Activated T-helper 1 cell treated with Interleukin-2 at 50 U/mL for 16 hours (primary cell): ENCODE results near the gene TRIM44.
"Not testable (repeated sequence)": the region's sequence is repeated elsewhere in the genome, so short reads cannot be mapped to it uniquely, and the experiment has no call there.

ENCODE experiments used
- DNase-seq: peaks from one replicate; pipeline ENCODE4 v3.0.0-alpha.2; 2020; ENCODE audit warnings: low read depth

The TRIM44 gene

DNA sequence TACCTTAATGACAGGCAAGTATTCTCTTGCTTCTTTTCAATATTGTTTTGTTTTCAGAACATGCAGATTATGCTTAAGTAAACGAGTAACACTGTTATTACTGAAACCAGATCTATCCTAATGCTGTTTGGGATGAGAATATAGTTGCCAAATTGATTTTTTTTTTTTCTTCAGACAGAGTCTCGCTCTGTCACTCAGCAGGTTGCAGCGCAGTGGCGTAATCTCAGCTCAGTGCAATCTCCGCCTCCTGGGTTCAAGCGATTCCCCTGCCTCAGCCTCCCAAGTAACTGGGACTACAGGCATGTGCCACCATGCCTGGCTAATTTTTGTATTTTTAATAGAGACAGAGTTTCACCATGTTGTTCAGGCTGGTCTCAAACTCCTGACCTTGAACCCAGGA, 91.0 kb downstream of the TRIM44 start:
- DNase-seq, result not testable (repeated sequence)

DNA sequence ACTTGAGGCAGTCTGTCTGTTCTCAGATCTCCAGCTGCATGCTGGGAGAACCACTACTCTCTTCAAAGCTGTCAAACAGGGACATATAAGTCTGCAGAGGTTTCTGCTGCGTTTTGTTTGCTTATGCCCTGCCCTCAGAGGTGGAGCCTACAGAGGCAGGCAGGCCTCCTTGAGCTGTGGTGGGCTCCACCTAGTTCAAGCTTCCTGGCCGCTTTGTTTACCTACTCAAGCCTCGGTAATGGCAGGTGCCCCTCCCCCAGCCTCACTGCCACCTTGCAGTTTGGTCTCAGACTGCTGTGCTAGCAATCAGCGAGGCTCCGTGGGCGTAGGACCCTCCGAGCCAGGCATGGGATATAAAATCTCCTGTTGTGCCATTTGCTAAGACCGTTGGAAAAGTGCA, 97.4 kb downstream of the TRIM44 start:
- DNase-seq, result not testable (repeated sequence)

DNA sequence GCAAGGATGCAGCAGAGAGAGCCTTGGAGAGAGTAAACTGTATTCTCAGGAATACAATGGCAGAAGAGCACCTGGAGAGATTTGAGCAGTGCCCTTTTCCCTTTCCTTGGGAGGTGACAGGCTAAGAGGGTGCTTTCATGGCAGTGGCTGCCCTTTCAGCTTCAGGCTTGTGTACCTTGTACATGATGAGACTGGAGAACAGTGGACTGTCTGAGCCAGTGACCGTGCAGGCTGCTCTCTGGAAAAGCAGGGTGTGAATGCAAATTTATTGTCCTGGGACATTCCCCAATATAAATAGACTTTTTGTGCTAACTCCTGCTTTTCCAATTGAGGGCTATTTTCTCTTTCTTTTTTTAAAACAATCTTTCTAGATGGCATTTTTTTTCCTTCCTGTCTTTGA, 99.3 kb downstream of the TRIM44 start:
- DNase-seq, result no peak

DNA sequence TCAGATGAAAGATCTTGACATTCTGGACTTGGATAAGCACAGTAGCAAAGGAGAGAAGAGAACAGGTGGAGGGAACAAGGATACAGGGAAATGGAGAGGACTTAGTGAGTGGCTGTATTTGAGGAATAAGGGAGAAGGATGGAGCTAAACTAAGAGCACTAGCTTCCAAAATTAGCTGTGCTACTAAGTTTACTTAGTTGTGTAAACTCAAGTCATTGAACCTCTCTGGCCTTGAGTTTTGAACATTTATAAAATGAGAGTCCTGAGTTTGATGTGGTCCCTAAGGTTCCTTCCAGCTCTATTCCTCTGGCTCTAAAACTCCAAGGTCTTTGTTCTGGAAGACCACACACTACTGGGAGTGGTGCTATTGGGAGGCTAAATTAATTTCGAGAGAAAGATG, 100.7 kb downstream of the TRIM44 start:
- no peak for DNase-seq

DNA sequence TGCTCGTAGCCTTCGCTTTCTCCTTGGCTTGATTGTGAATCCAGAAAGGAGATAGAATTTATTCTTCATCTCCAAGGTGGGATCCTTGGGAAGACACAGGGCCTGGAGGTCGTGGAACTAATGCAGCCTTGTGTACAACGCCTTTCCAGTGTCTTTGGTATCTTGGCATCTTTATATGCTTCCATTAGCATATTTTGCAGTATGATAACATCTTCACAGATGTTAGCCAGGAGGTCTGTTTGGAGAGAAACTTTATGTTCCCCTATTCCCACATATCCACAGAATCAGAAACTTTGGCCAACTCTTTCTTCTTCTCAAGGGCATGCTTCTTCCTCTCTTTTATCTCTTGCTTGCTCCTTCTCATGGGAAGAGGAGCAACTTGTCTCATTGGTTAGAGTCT, 101.2 kb downstream of the TRIM44 start:
- DNase-seq, result no peak

DNA sequence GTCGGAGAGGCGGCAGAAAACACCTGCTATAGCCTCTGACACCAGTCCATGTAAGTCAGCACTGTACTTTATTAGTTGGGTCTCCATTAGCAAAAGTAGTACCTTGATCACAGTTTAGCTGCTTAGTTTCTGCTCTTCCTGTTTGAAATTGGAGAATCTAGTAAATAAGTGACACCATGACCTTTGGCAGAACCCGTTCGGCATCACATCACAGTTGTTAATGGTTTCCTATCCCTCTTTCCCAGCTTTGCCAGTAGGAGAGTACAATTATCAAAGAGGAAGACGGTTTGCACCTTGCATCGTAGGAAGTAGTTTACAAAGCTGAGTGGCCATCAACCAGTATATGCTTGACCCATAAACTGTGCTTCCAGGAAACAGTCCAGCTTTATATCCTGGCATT, 101.8 kb downstream of the TRIM44 start:
- no peak for DNase-seq

DNA sequence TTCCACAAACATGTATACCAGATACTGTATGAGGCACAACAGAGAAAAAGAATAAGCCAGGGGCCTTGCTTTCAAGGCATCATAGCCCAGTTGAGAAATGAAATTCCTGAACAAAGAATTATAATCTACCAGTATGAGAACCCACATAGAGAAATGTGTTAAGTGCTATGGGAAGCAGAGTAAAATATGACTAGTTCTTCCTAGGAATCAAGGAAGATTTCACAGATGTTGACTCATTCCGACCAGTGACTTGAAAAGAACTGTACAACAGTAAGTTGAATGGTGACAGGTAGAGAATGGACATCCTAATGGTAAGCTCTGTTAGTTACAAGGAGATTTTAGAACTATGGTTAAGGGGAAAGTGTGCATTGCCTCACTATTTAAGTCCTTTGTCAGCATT, 102.6 kb downstream of the TRIM44 start:
- no peak for DNase-seq

DNA sequence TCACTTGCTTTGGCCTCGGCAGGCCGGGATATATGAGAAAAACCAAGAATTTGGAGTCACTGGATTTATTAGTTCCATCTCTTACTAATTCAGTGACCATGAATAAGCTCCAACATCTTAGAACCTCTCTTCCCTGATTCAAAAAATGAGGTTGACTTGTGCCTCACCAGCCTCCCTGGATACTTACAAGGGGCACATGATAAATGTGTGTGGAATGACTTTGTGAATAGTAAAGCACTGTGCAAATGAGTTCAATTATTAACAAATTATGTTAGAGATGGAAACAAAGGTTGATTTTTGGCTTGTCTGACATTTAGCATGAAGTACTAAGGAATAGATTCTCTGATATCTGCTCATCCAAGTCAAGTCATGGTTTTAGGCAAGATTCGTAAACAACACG, 104.1 kb downstream of the TRIM44 start:
- DNase-seq, result no peak

DNA sequence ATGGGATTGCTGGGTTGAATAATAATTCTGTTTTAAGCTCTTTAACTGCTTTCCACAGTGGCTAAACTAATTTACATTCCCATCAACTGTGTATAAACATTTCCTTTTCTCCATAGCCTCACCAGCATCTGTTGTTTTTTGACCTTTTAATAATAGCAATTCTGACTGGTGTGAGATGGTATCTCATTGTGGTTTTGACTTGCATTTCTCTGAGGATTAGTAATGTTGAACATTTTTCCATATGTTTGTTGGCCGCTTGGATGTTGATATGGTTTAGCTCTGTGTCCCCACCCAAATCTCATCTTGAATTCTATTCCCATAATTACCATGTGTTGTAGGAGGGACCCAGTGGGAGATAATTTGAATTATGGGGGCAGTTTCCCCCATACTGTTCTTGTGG, 107.8 kb downstream of the TRIM44 start:
- not testable (repeated sequence) for DNase-seq

DNA sequence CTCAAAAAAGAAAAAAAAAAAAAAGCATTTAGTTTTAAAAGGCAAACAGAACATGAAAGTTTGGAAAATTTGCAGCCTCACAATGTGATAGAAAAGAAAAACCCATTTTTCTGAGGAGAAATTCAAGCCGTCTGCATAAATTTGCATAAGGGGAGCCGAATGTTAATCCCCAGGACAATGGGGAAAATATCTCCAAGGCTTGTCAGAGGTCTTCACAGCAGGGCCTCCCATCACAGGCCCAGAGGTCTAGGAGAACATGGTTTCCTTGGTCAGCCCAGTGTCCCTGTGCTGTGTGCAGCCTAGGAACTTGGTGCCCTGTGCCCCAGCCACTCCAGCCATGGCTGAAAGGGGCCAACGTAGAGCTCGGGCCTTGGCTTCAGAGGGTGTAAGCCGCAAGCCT, 109.1 kb downstream of the TRIM44 start:
- no peak for DNase-seq

DNA sequence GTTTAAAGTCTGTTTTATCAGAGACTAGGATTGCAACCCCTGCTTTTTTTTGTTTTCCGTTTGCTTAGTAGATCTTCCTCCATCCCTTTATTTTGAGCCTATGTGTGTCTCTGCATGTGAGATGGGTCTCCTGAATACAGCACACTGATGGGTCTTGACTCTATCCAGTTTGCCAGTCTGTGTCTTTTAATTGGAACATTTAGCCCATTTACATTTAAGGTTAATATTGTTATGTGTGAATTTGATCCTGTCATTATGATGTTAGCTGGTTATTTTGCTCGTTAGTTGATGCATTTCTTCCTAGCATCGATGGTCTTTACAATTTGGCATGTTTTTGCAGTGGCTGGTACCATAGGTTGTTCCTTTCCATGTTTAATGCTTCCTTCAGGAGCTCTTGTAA, 114.7 kb downstream of the TRIM44 start:
- DNase-seq, result not testable (repeated sequence)

DNA sequence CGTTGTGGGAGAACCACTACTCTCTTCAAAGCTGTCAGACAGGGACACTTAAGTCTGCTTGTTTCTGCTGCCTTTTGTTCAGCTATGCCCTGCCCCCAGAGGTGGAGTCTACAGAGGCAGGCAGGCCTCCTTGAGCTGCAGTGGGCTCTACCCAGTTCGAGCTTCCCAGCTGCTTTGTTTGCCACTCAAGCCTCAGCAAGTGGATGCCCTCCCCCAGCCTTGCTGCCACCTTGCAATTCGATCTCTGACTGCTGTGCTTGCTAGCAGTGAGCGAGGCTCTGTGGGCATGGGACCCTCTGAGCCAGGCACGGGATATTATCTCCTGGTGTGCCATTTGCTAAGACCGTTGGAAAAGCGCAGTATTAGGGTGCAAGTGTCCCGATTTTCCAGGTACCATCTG, 116.4 kb downstream of the TRIM44 start:
- DNase-seq, result not testable (repeated sequence)

DNA sequence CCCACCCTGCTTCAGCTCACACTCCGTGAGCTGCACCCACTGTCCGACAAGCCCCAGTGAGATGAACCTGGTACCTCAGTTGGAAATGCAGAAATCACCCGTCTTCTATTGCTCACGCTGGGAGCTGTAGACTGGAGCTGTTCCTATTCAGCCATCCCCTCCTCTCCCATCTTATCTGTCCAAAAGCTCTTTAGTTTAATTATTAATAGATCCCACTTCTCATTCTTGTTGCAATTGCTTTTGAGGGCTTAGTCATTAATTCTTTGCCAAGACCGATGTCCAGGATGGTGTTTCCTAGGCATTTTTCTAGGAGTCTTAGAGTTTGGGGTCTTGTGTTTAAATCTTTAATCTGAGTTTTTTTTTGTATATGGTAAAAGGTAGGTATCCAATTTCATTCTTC, 116.8 kb downstream of the TRIM44 start:
- no peak for DNase-seq

DNA sequence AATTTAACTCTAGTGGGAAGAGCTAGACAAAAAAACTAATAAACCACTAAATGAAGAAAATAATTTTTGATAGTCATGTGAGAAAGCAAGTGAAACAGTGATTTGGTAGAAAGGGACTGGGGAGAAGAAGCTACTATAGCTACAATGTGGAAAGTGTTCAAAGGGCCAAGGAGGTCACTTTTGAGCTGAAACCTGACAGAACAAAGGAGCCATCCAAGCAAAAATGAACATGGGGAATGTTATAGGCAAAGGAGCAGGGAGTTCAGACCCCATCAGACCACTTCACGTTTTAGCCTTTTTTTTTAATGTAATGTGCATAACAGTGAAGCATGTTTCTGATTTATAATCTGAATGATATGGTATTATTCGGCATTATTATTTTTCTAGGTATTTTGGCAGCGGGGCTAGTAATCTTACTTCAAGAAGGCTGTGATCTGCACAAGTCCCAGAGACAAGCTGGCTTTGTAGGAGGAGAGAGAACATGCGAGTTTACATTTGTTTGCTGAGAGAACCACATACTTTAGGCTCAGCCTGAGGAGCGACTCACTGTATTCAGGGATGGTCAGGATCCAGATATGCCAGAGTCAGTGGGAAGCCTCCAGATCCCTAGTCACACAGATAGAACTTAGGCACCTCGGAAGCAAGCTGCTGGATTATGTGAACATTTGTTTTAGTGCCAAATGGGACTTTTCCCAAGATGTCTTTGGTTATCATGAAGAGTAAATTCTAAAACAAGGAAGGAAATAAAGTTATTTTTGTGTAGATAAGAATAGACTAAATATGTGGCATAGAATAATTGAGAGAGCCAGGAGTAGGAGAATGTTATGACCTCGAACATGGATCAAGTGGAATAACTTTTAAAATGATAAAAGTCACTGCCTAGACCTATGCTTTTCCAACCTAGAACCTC, 118.6 kb downstream of the TRIM44 start:
- DNase-seq, result no peak

DNA sequence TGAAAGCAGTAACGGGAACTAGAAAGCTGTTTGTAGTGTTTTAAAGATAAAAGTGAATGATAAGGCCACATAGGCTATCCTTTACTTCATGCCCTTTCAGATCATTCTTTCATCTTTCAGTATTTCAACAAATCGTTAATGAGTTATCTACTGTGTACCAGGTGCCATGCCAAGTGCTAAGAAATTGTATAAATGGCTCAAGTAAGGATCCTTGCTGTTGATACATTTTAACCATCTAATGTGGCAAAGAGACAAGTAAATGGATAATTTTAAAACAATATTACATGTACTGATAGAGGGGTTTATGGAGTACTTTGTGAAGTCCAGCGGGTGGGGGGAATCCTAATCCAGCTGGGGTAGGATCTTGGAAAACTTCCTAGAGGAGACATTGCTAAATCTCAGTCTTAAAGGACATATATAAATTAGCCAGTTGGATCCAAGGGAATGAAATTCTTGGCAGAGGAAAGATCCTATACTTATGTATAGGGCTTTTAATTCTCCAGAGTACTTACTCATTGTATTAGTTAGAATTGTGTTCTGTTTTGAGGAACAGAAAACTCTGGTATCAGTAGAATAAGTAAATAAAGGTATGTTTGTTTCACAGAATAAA, 119.4 kb downstream of the TRIM44 start:
- no peak for DNase-seq

DNA sequence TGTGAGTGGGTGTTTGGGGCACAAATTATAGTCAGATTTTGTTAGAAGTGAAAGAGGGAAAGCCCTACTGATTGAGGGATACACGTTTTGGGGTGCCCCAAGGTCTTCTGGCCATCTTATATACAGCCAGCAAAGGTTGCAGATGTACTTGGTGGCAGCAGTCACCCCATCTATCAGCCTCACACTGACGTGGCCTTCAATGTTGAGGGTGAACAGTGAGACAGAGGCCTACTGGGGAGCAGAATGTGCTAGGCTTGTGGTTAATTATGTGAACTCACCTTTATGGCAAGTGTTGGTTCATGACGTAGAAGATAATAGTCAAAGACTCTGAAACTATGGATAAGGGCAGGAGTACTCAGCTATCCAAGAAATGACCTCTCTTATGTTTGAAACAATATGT, 121.2 kb downstream of the TRIM44 start:
- DNase-seq, result no peak

DNA sequence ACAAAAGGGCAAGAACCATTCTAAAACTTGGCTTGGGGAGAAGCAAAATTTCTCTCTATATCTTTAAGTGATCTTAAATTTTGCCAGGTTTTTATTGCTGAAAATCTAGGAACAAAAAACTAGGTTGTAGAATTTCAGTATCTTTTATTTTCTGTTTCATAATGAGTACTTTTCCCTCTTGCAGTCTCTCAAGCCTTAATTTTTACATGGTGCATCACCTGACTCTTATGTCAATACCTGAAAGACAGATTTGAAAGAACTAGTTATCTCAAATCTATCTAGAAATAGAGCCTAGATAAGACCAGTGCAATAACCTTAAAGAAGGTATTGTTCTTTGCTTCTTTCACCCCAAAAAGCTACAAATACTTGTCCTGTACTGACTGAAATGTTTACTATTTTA, 122.1 kb downstream of the TRIM44 start:
- no peak for DNase-seq

DNA sequence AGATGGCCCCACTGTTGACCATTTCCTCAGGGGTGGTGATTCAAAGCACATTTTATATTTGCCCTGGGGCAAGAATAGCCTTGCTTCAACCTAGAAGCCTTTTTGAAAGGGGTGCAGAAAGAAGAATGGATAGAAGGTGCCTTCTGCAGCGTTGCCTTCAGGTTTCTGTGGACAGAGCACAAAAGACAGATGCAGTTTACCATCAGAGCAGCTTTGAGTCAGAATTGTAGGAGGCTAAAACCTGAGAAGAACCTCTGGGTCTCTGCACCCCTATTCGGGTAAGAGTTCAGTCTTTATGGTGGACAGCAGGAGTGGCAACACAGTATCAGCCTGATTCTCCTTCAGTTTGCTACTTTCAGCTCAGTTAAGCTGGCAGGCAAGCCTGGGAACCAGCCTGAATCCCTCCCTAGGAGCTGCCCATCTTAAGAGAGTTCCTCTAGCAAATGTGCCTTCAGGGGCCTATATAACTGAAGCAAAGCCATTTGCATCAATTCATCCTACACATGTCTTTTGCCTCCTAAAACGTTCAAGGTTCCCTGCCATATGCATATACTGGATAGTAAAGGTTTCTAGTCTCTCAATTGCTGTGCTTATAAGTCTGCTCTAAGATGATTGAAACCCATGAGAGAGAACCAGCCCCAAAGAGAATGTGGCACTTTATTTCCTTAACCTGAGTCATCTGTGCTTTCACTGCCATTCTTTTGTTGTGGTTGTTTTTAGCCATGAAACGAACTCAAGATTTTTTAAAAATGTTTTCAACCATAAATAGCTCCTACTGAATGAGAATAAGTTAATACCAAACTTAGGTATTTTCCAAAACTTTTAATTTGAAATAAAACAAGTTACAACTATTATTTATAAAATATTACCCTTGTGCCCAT, 123.0 kb downstream of the TRIM44 start:
- no peak for DNase-seq

DNA sequence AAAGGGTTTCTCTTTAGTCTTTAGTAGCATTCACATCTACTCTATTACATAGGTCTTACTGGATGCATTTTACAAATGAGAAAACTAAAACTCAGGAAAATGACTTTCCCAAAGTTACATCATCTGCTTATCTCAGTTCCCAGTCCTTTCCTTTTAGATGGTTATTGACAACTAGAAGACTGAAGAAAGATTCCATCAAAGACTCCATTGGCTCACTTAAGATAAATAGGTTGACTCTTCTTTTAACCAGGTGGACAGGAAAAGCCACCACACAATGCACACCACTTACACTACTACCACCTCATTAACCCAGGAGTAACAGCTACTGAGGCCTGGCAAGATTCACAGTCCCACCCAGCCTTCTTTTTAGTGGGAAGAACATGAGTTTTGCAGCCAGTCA, 123.6 kb downstream of the TRIM44 start:
- no peak for DNase-seq

DNA sequence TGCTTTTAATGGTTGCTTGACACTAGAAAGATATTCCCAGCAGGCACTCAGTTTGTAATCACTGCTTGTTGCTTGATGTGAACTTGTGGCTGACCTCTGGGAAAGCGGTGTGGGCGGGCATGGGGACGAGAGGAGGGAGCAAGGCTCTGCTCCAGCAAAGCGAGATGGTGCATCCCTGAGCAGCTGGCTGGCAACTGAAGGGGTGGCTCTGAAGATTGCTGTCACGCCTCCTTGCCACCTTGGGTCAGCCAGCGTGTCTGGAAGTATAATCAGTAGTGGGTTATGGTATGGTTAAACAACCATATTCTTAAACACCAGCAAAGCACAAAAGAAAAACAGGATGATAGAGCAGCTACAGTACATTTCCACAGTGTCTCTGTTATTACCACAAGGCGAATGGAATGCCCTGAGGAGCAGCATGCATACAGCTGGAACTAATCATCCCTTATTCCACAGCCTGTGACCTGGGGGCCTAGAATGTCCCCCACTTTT, 124.5 kb downstream of the TRIM44 start:
- no peak for DNase-seq

DNA sequence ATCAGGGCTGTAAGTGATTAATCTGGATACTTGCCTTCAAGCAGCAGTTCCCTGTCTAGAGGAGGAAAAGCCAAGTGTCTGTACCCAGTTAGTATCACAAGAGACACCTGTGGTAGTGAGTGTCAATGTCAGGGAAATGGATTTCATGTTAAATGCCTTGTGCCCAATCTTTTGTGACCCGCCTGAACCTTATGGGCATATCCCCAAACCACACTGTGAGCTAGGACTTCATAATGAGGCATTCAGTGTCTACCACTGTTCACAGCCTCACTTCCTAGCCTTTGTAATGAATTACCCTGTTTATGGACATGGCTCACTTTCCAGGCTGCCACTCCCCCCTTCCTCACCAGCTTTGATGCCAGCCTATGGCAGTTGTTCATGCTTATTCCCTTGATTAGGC, 125.1 kb downstream of the TRIM44 start:
- no peak for DNase-seq
